Left cardiac atrium (tissue), 4 donors: ENCODE data around the gene UVSSA. TPM values are rescaled to one million over a fixed set of nuclear protein-coding genes. Genes with fewer than 3 reads are reported as not detected.
A peak's percentile ranks its signal among the peaks of the same experiment; 100 is the strongest.

Experiments
- ATAC-seq, 2 donors: fragments of 200-7000 bp; cut with Tn5 transposase; one replicate each; pipeline ENCODE4 v1.9.1; 2020; ENCODE audit warnings: mild to moderate bottlenecking in 2 of 2, moderate library complexity in 2 of 2
- DNase-seq: peaks from one replicate; pipeline ENCODE4 v3.0.0-alpha.2; 2020
- intact Hi-C, 2 donors: fragments of 100-400 bp; cut with DNase I; formaldehyde crosslinking; loops; one replicate each; pipeline versions ENCODE4 v1.14.1 to v1.15.1; 2022 to 2023
- total RNA-seq, 2 donors: library from RNA; stranded (reverse); fragmentation: NEBNext Ultra II Directional; extraction: Animal tissue kit (Norgen Biotek cat#: 25700); gene quantifications; one replicate each; pipeline ENCODE4 v1.2.1, GENCODE V29; 2021
- donor health status: DM: no; HTN: yes; CAD: no.
- donor health status: DM: no; HTN: yes; CAD: no; lungs with severe emphysema.
- donor health status: DM: yes; HTN: yes; CAD: no.
- donor health status: Dilated cardiomyopathy.

UVSSA gene
- total RNA-seq, 2 donors from 2014 or later: 7.9 to 8.4 TPM

GRCh38 chr4:1340861-1341260, 6.1 kb upstream of the UVSSA start:
- intact Hi-C loops: loop anchor here (5.0 to 10.0 kb wide), 3 partner anchors 46 to 176 kb away; no protein-coding TSS in a partner anchor
- ATAC-seq: no peak
- DNase-seq: no peak

GRCh38 chr4:1342003-1342402, 5.0 kb upstream of the UVSSA start:
- no peak for DNase-seq
- no peak for ATAC-seq
- intact Hi-C loops: loop anchor here (5.0 to 10.0 kb wide), 3 partner anchors 47 to 177 kb away; no protein-coding TSS in a partner anchor

- ATAC-seq (no peak), DNase-seq (no peak)
- intact Hi-C loops: loop anchor here (5.0 to 10.0 kb wide), 3 partner anchors 50 to 180 kb away; no protein-coding TSS in a partner anchor
These were observed 2.3 kb upstream of the UVSSA start for GRCh38 chr4:1344696-1345095.

- intact Hi-C loops: loop anchor here in 1 of 2 donors (1.0 to 10.0 kb wide), 3 partner anchors 51 to 181 kb away; partner anchors contain the start of gene CTBP1
These were observed 866 bp upstream of the UVSSA start for GRCh38 chr4:1345903-1346780.

GRCh38 chr4:1347410-1347864, 429 bp downstream of the UVSSA start:
- ATAC-seq: peak; percentile 56 to 60
- peak; percentile 87 for DNase-seq
- intact Hi-C loops: loop anchor here in 1 of 2 donors (10.0 kb wide), 2 partner anchors 53 to 183 kb away; no protein-coding TSS in a partner anchor

More at GRCh38 chr4:1345903-1346780, 866 bp upstream of the UVSSA start:
- DNase-seq (peak; percentile 60), ATAC-seq (peak; percentile 25 to 44)

GRCh38 chr4:1348014-1348513, 1.1 kb downstream of the UVSSA start:
- ATAC-seq (no peak), DNase-seq (no peak)
- intact Hi-C loops: loop anchor here in 1 of 2 donors (1.0 to 10.0 kb wide), 3 partner anchors 53 to 210 kb away; no protein-coding TSS in a partner anchor

- ATAC-seq (no peak), DNase-seq (no peak)
- intact Hi-C loops: loop anchor here in 1 of 2 donors (1.0 to 10.0 kb wide), 3 partner anchors 54 to 210 kb away; no protein-coding TSS in a partner anchor
These were observed 1.7 kb downstream of the UVSSA start for GRCh38 chr4:1348746-1349145.

- ATAC-seq: no peak
- no peak for DNase-seq
- intact Hi-C loops: loop anchor here (5.0 to 10.0 kb wide), 5 partner anchors 55 to 375 kb away; partner anchors contain the start of genes TACC3 (in 1 of the 2) and TMEM129 (in 1 of the 2)
These were observed 2.6 kb downstream of the UVSSA start for GRCh38 chr4:1349359-1350168.

GRCh38 chr4:1350169-1350520, 3.1 kb downstream of the UVSSA start:
- ATAC-seq: no peak
- no peak for DNase-seq
- intact Hi-C loops: loop anchor here (5.0 to 10.0 kb wide), 3 partner anchors 165 to 375 kb away; partner anchors contain the start of genes TACC3 (in 1 of the 2) and TMEM129 (in 1 of the 2)

- intact Hi-C loops: loop anchor here (1.0 to 10.0 kb wide), 4 partner anchors 163 to 373 kb away; partner anchors contain the start of genes TACC3 (in 1 of the 2) and TMEM129 (in 1 of the 2)
- peak; percentile 90 for DNase-seq
- peak in 1 of 2 donors; percentile 27 for ATAC-seq
These were observed 5.0 kb downstream of the UVSSA start for GRCh38 chr4:1351854-1352566.

GRCh38 chr4:1352567-1352900, 5.5 kb downstream of the UVSSA start:
- intact Hi-C loops: loop anchor here (1.0 to 10.0 kb wide), 4 partner anchors 162 to 372 kb away; partner anchors contain the start of genes TACC3 (in 1 of the 2) and TMEM129 (in 1 of the 2)
- DNase-seq (no peak), ATAC-seq (no peak)

- ATAC-seq: no peak
- intact Hi-C loops: loop anchor here (5.0 to 10.0 kb wide), 3 partner anchors 161 to 371 kb away; partner anchors contain the start of genes TACC3 (in 1 of the 2) and TMEM129 (in 1 of the 2)
- no peak for DNase-seq
These were observed 6.4 kb downstream of the UVSSA start for GRCh38 chr4:1353186-1354055.

GRCh38 chr4:1354136-1354982, 7.4 kb downstream of the UVSSA start:
- ATAC-seq: no peak
- intact Hi-C loops: loop anchor here (5.0 to 10.0 kb wide), 3 partner anchors 160 to 370 kb away; partner anchors contain the start of genes TACC3 (in 1 of the 2) and TMEM129 (in 1 of the 2)
- no peak for DNase-seq

- ATAC-seq (no peak), DNase-seq (no peak)
- intact Hi-C loops: loop anchor here (5.0 to 10.0 kb wide), 4 partner anchors 160 to 372 kb away; partner anchors contain the start of genes TACC3 (in 1 of the 2) and TMEM129 (in 1 of the 2)
These were observed 7.9 kb downstream of the UVSSA start for GRCh38 chr4:1354983-1355275.

- ATAC-seq: no peak
- no peak for DNase-seq
- intact Hi-C loops: loop anchor here (5.0 to 10.0 kb wide), 3 partner anchors 159 to 372 kb away; partner anchors contain the start of genes TACC3 (in 1 of the 2) and TMEM129 (in 1 of the 2)
These were observed 8.4 kb downstream of the UVSSA start for GRCh38 chr4:1355378-1355777.
